LNCaP clone FGC (cell line): ENCODE measurements around the gene AK8.
"Not testable (repeated sequence)": the region's sequence is repeated elsewhere in the genome, so short reads cannot be mapped to it uniquely, and the experiment has no call there.

ENCODE experiments used
- DNase-seq: peaks from one replicate; pipeline ENCODE4 v3.0.0-alpha.2; 2011; ENCODE audit warnings: low read depth
- H3K4me3 ChIP-seq: 2 replicates; pipeline ENCODE4 v1.5.1; 2011; ENCODE audit warnings: mild to moderate bottlenecking, low read depth, low read length, control low read depth
- TF ChIP-seq, protein P1 (sequence below): IDR thresholded peaks from 2 replicates; pipeline ENCODE4 v1.5.1; 2012; ENCODE audit warnings: mild to moderate bottlenecking; ENCODE audit not compliant: control insufficient read depth, insufficient read depth; ENCODE audit errors: extremely low read depth

Gene AK8

DNA sequence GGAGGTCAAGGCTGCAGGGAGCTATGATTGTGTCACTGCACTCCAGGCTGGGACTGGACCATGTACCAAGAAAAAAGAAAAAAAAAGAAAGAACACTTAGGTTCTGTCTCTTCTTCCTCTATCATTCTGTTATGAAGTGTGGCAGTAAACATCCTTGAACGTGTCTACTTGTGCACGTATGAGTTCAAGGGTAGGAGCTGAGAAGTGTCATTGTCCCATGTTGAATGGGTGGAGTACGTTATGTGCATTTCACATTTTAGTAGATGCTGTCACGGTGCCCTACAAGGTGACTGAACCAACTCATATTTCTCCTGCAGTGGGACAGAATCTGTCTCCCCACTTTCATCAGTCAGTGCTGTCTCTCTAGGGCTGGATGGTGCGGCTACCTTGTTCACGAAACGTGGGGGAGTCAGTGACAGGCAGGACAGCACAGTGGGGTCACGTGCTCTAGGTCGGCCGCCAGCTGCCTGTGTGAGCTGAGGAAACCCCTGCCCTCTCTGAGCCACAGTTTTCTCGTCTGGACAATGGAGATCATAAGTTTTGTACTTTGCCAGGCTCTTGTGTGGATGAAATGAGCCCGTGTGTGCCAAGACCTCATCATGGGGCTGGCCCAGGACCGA lies 160.6 kb downstream of the AK8 start:
- no peak for DNase-seq
- no peak overlapping the region for H3K4me3 ChIP-seq
- TF ChIP-seq, protein P1, sequence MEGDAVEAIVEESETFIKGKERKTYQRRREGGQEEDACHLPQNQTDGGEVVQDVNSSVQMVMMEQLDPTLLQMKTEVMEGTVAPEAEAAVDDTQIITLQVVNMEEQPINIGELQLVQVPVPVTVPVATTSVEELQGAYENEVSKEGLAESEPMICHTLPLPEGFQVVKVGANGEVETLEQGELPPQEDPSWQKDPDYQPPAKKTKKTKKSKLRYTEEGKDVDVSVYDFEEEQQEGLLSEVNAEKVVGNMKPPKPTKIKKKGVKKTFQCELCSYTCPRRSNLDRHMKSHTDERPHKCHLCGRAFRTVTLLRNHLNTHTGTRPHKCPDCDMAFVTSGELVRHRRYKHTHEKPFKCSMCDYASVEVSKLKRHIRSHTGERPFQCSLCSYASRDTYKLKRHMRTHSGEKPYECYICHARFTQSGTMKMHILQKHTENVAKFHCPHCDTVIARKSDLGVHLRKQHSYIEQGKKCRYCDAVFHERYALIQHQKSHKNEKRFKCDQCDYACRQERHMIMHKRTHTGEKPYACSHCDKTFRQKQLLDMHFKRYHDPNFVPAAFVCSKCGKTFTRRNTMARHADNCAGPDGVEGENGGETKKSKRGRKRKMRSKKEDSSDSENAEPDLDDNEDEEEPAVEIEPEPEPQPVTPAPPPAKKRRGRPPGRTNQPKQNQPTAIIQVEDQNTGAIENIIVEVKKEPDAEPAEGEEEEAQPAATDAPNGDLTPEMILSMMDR: no peak

DNA sequence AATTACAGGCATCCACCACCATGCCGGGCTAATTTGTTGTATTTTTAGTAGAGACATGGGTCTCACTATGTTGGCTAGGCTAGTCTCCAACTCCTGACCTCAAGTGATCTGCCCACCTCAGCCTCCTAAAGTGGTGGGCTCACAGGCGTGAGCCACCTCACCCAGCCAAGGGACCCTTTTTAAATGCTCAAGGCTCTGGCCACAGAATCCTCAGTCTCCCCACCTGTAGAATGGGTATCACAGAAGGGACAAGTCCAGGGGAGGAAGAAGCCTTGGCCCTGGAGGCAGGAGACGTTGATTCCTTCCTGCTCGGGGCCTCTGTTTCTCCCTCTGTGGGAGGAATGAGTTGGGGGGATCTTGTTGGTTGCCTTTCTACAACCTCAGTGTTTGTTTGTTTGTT lies 162.1 kb downstream of the AK8 start:
- TF ChIP-seq, protein P1: no peak
- H3K4me3 ChIP-seq: no peak overlapping the region
- DNase-seq: no peak

DNA sequence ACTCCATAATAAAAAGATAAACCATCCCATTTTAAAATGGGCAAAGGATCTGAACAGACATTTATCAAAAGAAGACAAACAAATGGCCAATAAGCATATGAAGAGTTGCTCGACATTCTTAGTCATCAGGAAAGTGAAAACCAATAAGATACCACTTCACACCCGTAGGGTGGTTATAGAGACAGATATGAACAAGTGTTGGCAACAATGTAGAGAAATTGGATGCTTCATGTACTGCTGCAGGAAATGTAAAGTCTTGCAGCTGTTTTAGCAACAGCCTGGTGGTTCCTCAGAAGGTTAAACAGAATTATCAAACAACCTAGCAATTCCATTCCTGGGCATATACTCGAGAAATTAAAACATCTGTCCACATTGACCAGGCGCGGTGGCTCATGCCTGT lies 165.3 kb downstream of the AK8 start:
- TF ChIP-seq, protein P1: no peak
- H3K4me3 ChIP-seq: no peak overlapping the region
- DNase-seq: no peak

DNA sequence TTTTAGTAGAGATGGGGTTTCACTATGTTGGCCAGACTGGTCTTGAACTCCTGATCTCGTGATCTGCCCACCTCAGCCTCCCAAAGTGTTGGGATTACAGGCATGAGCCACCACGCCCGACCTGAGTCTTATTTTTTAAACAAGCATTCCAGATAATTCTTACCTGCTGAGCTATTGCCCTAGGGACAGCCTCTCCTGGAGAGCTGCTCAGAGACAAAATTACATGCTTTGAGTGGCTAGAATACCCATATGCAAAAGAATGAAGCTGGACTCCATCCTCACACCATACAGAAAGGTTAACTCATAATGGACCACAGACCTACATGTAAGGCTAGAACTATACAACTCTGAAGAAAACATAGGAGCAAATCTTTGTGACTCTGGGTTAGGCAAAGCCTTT lies 166.2 kb downstream of the AK8 start:
- H3K4me3 ChIP-seq: no peak overlapping the region
- TF ChIP-seq, protein P1: no peak

DNA sequence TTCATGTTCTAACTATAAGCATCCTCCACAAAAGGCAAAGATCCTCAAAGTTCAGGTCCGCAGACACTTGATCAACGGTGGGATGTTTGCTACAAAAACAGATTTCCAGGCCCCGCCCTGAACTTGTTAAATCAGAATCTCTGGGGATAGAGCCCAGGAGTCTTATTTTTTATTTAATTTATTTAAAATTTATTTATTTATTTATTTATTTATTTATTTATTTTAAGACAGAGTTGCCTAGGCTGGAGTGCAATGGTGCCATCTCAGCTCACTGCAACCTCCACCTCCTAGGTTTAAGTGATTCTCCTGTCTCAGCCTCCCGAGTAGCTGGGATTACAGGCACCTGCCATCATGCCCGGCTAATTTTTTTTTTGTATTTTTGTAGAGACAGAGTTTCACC lies 166.9 kb downstream of the AK8 start:
- DNase-seq, H3K4me3 ChIP-seq: not testable (repeated sequence)

More for the DNA sequence above, 166.2 kb downstream of the AK8 start:
- DNase-seq: no peak

DNA sequence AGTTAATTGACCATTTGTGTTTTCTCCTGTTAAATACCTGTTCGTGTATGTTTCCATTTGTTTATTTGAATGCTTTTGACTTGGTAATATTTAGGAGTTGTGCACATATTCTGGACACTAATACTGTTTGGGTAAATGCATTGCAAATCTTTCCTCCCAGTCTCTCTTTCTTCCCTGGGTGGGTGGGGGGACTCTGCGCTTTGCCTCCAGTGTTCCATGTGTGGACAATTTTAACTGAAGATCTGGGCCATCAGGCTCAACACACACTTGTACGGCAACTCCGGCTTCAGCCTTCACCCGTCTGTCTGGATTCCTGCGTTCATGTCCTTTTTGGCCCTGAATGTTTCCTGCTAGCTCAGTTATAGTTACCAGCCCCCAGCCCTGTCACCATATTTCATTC lies 167.8 kb downstream of the AK8 start:
- no peak overlapping the region for H3K4me3 ChIP-seq
- no peak for DNase-seq
- TF ChIP-seq, protein P1: no peak

DNA sequence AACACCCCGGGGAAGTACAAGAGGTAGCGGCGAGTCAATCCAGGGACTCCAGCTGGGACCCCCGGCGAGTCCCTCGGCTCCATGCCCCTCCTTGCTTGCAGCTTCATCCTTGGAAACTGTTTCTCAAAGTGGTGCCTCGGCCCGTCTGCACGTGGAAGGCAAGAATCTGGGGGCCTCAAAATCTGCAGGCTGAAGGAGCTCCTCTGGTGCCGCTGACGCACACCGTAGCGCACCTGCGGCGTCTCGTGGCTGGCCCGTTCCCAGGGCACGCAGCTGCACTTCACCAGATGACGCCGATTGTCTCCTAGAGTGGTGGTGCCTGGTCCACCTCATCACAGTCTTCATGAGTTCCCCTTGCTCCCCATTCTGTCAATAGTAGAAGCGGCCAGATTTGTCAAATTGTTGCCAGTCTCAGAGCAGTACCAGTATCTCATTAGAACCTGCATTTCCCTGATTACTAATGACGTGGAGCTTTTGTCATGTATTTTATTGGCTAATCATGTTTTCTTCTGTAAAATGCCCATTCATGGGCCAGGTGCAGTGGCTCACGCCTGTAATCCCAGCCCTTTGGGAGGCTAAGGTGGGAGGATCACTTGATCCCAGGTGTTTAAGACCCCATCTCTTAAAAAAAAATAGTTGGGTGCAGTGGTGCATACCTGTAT lies 169.2 kb downstream of the AK8 start:
- no peak for DNase-seq

More for the DNA sequence above, 169.2 kb downstream of the AK8 start:
- TF ChIP-seq, protein P1: no peak
- H3K4me3 ChIP-seq: no peak overlapping the region
